B cell (primary cell): ENCODE results near the gene KIF26B.

Experiments
- CTCF ChIP-seq: fragments of 200-600 bp; IDR thresholded peaks from one replicate; pipeline ENCODE4 v1.8.0; 2022; ENCODE audit warnings: antibody characterized with exemption, mild to moderate bottlenecking
- EZH2 ChIP-seq: IDR thresholded peaks from 2 replicates; pipeline ENCODE4 v1.6.1; 2012; ENCODE audit warnings: borderline replicate concordance, low read depth, mild to moderate bottlenecking, moderate library complexity, low read length; ENCODE audit not compliant: insufficient read depth, poor library complexity, severe bottlenecking

- TF ChIP-seq CTCF (no peak), EZH2 (no peak)
These were observed 511.6 kb downstream of the KIF26B start for GRCh38 chr1:245666412-245666811.
